ENCODE measurements around the gene S100A5.
A peak's percentile ranks its signal among the peaks of the same experiment; 100 is the strongest.

Gene S100A5

DNA sequence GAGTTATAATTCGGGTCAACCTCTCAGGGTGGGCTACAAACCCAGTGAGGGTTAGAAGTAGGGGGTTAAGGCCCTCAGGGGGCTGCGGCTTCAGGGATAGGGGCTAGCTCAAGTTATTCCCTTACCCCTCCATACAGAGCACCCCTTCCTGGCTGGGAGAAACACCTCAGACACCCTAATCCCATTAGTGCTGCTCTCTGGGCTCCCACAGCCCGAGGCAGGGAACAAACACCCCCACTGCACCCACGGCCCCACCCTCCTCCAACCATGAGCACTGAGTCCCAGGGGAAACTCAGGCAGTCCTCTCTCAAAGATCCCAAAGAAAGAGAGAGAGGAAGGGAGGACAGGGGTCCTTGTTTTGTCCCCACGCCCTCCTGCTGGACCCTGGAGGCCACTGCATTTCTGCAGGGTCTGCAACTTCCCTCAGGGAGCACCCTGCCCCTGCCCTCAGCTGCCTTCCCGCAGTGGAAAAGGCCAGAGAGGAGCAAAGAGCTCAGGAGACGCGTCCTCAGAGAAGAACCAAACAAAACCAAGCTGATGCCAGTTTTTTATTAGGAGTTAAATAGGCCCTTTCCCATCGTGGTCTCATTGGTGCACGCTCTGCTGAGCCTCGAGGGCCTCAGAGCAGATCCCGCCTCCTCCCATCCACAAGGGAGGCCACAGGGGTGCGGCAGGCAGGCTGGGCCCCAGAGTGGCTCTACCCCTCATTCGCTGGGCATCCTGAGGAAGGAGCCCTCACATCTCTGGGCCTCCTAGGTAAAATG lies 6.2 kb upstream of the S100A5 start:
- no peak for DNase-seq

GRCh38 chr1:153546371-153546770 lies 5.6 kb upstream of the S100A5 start:
- no peak for DNase-seq

DNA sequence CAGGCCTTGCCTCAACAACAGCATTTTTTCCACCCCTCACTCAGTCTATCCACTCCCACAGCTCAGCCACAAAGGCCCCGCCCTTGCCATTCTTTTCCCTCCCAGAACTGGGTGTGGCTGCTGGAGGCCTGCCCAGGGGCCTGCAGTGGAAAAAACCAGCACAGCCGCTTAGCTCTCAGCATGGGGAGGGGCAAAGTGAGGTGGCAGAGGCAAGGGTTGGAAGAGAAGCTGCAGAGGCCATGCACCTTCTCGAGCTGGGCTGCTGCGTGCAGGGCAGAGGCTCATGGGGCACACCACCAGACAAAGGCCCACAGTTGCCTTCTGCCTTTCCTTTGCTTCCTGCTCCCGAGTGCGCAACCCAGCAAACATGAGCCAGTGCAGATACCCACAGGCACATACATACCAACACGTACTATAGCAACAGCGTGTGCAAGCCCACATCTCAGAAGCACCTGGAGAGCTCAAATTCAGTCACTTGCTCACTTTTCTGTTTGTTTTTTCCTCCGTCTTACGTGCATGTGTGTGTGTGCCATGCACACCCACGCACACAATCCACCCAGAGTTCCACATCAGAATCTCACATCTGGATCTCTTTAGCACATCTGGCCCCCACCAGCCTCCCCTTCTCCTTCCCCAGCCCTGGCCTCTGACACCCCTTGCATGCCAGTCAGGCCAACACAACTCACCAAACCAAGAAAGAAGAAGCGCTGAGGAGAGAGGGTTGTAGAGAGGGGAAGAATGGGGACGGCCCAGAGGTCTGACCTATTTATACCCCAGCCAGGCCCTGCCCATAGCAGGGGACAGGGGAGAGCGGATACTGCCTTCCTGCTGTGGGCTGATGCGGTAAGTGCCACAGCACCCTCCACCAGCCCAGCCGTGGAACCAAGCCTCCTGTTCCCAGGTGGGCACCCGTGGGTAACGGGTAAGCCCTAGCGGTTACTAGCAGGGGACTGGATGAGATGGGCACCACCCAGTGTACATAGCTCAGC lies 4.6 kb upstream of the S100A5 start, which contains the start of gene S100A4:
Gene S100A4, minus strand, starts transcription at position 740 of the 989 bp plus-strand sequence. CDS start 1,012 bp downstream, outside the sequence.
- DNase-seq = peak; percentile 98

DNA sequence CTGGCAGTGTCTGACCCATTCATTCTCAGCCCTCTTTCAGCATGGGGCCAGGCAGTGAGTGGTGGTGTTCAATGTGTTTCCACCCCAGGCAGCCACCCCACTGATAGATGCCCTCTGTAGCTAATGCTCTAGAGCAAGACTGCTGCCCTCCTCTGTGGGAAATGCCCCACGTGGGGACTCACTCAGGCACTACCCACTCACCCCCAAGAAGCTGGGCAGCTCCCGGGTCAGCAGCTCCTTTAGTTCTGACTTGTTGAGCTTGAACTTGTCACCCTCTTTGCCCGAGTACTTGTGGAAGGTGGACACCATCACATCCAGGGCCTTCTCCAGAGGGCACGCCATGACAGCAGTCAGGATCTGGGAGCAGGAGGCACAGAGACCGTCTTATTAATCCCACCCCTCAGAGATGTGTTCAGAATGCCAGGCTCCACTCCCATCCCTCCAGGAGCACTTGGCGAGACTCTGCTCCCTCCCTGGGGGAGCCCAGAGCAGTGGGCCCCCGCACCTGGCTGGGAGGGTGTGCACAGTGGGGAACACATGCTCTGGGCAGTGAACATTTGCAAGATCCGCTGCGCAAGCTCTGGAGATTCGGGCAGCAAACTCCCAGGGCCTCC lies 3.8 kb upstream of the S100A5 start:
- DNase-seq = no peak

DNA sequence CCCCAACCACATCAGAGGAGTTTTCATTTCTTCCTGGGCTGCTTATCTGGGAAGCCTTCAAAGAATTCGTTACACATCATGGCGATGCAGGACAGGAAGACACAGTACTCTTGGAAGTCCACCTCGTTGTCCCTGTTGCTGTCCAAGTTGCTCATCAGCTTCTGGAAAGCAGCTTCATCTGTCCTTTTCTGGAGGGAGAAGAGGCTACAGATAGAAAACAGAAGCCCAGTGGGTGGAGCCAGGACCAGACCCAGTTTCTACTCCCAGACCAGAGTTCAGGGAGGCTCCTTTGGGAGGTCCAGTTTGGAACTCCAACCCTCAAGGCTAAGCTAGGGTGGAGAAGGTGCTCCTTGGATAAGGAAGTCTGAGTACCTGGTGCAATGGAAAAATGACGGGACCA lies 3.0 kb upstream of the S100A5 start:
- no peak for DNase-seq

DNA sequence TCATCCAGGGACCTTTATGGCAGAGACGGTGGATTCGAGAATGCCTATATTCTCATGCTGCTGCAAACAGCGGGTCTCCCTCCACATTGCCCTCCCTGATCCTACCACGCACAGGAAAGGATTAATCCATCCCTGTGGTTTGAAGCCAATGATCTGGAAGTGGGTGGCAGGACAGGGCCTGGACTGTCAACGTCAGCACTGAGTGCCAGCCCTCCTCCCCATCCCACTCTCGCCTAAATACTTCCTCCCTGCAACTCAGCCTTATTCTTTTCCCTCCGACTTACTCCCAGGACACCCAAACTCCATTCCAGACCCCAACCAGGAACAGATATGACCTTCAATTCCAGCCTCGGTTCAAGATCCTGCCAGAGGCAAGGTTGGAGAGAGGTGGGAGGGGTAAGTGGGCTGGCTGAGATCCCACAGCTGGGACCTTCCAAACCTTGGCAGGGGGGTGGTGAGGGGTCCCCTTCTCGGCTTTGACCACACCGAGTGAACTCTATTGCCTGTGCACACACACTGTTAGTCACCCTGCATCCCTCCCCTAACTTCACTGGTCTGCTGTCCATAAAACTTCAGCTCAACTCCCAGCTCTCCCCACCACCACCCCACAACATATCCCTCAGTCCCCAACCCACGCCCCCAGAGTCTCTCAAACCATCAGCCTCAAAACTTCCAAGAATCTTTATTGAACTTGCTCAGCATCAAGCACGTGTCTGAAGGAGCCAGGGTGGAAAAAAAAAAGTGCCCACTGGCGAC lies 2.4 kb upstream of the S100A5 start:
- DNase-seq = no peak

DNA sequence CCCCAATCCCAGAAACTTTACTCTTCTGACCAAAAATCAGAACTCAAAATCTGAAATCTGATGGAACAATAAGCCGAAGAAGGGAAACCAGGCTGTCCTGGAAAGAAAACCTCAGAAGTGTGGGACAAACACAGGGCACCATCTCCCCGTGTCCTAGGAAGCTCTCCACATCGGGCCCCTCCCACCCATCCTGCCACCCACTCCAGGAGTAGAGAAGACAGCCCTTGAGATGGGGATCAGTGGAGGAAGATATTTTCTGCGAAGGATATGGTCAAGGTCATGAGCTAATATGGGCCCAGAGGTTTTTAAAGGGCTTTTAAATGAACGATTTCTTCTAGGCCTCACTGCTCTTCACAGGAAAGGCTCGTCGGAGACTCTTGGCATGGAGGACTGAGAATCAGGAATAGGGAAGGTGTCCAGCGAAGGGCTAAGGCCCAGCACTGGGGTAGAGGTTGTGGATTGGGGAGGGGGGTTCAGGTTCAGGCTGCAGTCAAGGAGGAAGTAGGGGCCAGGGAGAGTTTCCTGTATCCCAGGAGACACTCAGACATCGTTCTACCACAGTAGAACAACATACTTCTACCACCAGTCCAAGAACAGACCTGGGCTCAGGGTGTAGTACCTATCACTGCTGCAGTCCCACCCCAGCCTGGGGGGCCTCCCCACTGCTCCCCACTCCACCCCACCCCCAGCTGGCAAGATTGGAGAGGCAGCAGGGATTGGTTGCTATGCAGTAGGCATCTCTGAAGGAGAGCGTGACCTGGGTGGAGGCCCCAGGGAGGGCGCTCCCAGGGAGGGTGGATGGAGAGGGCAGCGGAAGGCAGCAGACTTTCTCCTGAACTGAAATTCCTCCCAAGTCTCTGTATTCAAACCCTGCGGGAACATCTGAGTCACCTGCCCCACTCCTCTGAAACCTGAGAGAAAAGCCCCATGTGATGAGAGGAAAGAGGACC lies 1.2 kb upstream of the S100A5 start:
- no peak for DNase-seq

- DNase-seq = no peak
These were observed 1.2 kb downstream of the S100A5 start for GRCh38 chr1:153539395-153540093.

- no peak for DNase-seq
These were observed 2.4 kb downstream of the S100A5 start for GRCh38 chr1:153538315-153538821.

DNA sequence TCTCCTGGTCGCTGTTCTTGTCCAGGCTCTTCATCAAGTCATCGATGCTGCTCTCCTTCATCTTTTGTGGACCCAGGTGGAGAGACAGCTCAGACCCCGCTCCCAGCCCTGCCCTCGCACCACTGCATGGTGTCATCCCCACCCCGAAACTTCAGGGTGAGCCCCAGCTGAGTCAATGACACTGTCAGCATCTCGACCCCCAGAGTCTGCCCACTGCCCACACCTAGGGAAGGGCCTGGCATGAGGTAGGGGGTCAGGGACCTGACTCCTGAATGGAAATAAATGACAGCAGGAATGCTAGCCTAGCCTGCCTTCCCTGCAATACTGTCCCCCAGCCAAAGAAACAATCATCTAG lies 3.4 kb downstream of the S100A5 start:
- no peak for DNase-seq

DNA sequence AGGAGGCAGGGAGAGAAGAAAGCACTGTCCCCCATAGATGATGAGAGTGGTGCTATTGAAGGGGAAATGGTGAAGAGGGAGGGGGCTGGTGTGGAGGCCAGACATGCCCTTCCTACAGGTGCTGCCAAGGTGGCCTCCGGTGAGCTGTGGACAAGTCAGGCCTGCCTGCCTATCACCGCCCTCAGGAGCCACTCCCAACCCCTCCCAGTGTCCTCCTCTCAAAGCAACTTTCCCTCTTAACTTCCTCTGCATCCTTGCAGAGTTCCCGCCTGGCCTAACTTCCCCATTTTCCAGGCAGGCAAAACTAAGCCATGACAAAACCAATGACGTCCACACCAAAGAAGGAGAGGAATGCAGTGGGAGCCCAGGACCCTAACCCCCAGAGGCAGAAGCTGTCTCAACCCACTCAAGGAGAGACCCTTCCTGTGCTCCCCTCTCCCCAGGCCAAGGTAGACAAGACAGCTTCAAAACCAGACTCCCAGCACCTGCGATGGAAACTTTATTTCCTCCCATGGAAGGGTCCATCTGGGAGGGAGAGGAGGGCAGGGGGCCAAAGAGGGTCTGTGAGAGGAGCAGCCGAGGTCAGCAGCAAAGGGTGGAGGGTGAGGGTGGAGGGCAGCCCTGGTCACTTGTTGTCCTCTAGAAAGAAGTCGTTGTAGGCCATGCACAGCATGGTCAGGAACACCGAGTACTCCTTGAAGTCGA lies 3.9 kb downstream of the S100A5 start:
- DNase-seq = no peak

- no peak for DNase-seq
These were observed 4.6 kb downstream of the S100A5 start for GRCh38 chr1:153536012-153536670.

GRCh38 chr1:153535242-153536011 lies 5.3 kb downstream of the S100A5 start, which contains the start of gene S100A6:
Gene S100A6 (minus strand): TSS chr1:153535991. CDS start chr1:153535339, 652 bp downstream.
- DNase-seq = no peak

DNA sequence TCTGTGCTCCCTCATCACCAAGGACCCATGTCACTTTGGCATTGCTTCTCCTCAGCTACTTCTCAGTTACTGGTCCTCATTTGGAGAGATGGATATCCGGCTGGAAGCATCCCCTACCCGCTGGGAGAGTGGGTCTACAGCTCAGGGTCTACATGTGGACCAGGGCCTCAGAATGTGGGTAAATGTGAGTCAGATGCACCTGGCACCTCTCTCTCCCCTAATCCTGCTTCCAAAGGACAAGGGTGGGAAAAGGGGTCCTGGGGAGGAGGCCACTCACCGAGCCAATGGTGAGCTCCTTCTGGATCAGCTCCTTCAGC lies 5.9 kb downstream of the S100A5 start:
- DNase-seq = no peak

GRCh38 chr1:153534226-153534924 lies 6.4 kb downstream of the S100A5 start:
- DNase-seq = no peak

GRCh38 chr1:153533689-153534201 lies 7.0 kb downstream of the S100A5 start:
- DNase-seq = peak; percentile 78

GRCh38 chr1:153532769-153533599 lies 7.8 kb downstream of the S100A5 start:
- DNase-seq = peak; percentile 96
